Heart right ventricle (tissue), 16 donors: ENCODE data around the gene HIVEP2. TPM values are rescaled to one million over a fixed set of nuclear protein-coding genes. Genes with fewer than 3 reads are reported as not detected.

Source experiments
- ATAC-seq, 8 donors: fragments of 200-7000 bp; cut with Tn5 transposase; one replicate each; pipeline ENCODE4 v1.9.1; 2020; ENCODE audit warnings: mild to moderate bottlenecking in 8 of 8, moderate library complexity in 8 of 8, moderate number of reproducible peaks in 1 of 8
- DNase-seq, 2 donors: peaks; one replicate each; pipeline ENCODE4 v3.0.0-alpha.2; 2020
- H3K27ac ChIP-seq, 10 donors: fragments of 200-600 bp; sonication (generic) in 2 of 10; one replicate each; pipeline versions ENCODE4 v1.5.0 to v1.8.0; 2020 to 2022; ENCODE audit warnings: mild to moderate bottlenecking in 3 of 10
- H3K27me3 ChIP-seq, 7 donors: fragments of 200-600 bp; one replicate each; pipeline ENCODE4 v1.8.0; 2021 to 2022; ENCODE audit warnings: mild to moderate bottlenecking in 2 of 7
- H3K36me3 ChIP-seq, 9 donors: fragments of 200-600 bp; sonication (generic) in 1 of 9; one replicate each; pipeline versions ENCODE4 v1.5.0 to v1.8.0; 2020 to 2022; ENCODE audit warnings: mild to moderate bottlenecking in 2 of 9
- H3K4me1 ChIP-seq, 9 donors: fragments of 200-600 bp; sonication (generic) in 1 of 9; one replicate each; pipeline versions ENCODE4 v1.5.0 to v1.8.0; 2020 to 2022; ENCODE audit warnings: mild to moderate bottlenecking in 4 of 9
- H3K4me3 ChIP-seq, 10 donors: fragments of 200-600 bp; sonication (generic) in 2 of 10; one replicate each; pipeline versions ENCODE4 v1.5.0 to v1.8.0; 2020 to 2022; ENCODE audit warnings: mild to moderate bottlenecking in 7 of 10, moderate library complexity in 2 of 10
- H3K9me3 ChIP-seq, 11 donors: fragments of 200-600 bp in 10 of 11; sonication (generic) in 2 of 11; one replicate each; pipeline versions ENCODE4 v1.5.0 to v1.8.0; 2013 to 2022; ENCODE audit warnings: mild to moderate bottlenecking in 2 of 11, control low read depth in 1 of 11, moderate library complexity in 1 of 11
- WGBS, 2 donors: extraction: QIAGEN DNeasy Blood & Tissue Kit; methylation state at CpG; one replicate each; pipeline ENCODE4 v1.1.7; 2013; ENCODE audit warnings: inconsistent platforms in 1 of 2; 5-methylcytosine and 5-hydroxymethylcytosine counted together
- intact Hi-C, 10 donors: fragments of 100-400 bp; cut with DNase I; formaldehyde crosslinking; loops; one replicate each; pipeline versions ENCODE4 v1.11.1 to v1.14.2; 2022
- polyA plus RNA-seq, 2 donors: library from polyadenylated mRNA; stranded (reverse); fragments of 200-250 nt; gene quantifications; one replicate each; pipeline ENCODE4 v1.2.3, GENCODE V29; 2013
- total RNA-seq, 10 donors: library from RNA; stranded (reverse); fragmentation: NEBNext Ultra II Directional in 3 of 10; extraction: Animal tissue kit (Norgen Biotek cat#: 25700) in 3 of 10; gene quantifications; one replicate each; pipeline versions ENCODE4 v1.2.1 to v1.2.4, GENCODE V29; 2021 to 2023
- TF ChIP-seq, protein P1 (sequence below), 9 donors: fragments of 200-600 bp; sonication (generic) in 2 of 9; IDR thresholded peaks; one replicate each; pipeline versions ENCODE4 v1.5.0 to v1.8.0; 2021 to 2022; ENCODE audit warnings: antibody characterized with exemption in 9 of 9, mild to moderate bottlenecking in 5 of 9, moderate library complexity in 1 of 9
- donor health status: Arrhythmogenic right ventricular cardiomyopathy.
- donor health status: ischemic (EF 13 %, LVEDD 7.1; RV severe dilation, severe dysfunction).
- donor health status: healthy with polysubstance abuse.
- donor health status: DM: no; HTN: yes; CAD: no.
- donor health status: DM: no; HTN: no; CAD: no.
- donor health status: ischemic (EF 25% LVEDD 6.9; RV normal size, moderate dysfunction).
- donor health status: ischemic (EF 25% LVEDD 5.7; RV mildly dilated, moderate dysfunction).
- donor health status: healthy.
- donor health status: DM: yes; HTN: yes; CAD: no.
- donor health status: Ischemic cardiomyopathy.
- donor health status: ischemic (EF 35%, LVEDD 5.7; RV mildly dilated, moderate dysfunction).
- donor health status: nonischemic (EF 11% LVEDD 7.7; RV severe dilation, severe dysfunction).
- donor health status: DM: yes; HTN: yes; CAD: no.
- donor health status: PGD.
- donor health status: ischemic (EF 29% LVEDD 5.4; RV normal size, mild dysfunction).
- donor health status: nonischemic (EF 23%, LVEDD 6.1; RV moderate dilation, normal function).

The HIVEP2 gene
- total and polyA plus RNA-seq, 12 donors = 2.1 to 31.6 (median 21.2) TPM

DNA sequence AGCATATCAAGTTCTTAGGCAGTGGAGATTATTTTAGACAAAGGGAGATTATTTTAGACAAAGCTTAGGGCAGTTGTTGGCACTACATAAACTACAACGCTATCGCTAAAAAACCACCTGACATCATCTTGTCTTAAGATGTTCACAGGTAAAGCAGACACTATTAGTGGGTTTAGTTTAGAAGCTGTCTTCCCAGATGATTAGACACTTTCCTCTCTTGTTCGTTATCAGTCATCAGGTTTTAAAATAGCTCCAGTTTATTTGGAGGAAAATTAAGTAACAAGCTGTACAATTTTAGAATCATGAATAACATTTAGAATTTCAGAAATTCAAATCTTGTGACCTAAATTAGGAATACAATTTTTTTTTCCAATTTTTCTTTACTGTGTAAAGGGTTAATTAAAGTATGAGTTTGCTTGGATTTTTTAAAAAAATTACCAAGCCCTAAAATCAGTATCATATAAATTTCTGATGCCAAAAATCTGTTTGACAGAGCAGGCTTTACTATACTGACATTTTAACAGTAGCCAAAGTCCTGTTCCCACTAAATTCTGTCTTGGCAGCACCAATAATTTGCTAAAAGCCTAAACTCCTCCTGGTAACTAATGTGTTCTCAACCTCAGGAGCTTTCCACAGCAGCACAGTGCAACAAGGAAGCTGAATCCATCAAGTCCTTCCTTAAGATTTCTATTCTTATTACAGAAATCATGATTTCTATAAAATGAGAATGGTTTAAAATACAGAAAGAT, 109.0 kb downstream of the HIVEP2 start:
- no peak overlapping the region for H3K27ac ChIP-seq
- H3K9me3 ChIP-seq = no peaks in the 10 kb centered on the region

DNA sequence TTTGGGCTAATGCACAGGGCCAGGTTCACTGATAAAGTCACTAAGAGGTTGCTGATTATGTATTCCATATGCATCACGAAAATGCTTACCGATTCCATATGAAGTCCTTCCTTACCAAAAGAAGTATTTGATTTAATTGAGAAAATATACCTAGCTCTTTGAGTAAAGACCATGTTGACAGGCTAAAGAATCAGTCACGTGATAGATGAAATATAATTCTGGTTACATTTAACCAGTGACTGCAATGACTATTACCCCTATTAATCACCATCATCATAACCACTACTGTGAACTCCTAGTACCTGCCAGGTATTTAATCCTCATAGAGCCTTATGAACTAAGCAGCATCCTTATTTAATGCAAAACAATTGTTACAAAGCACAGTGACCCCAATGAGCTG, 110.1 kb downstream of the HIVEP2 start:
- H3K27ac ChIP-seq = no peak overlapping the region
- intact Hi-C loops = no loop called here
- no peaks in the 10 kb centered on the region for H3K9me3 ChIP-seq
- TF ChIP-seq, protein P1, sequence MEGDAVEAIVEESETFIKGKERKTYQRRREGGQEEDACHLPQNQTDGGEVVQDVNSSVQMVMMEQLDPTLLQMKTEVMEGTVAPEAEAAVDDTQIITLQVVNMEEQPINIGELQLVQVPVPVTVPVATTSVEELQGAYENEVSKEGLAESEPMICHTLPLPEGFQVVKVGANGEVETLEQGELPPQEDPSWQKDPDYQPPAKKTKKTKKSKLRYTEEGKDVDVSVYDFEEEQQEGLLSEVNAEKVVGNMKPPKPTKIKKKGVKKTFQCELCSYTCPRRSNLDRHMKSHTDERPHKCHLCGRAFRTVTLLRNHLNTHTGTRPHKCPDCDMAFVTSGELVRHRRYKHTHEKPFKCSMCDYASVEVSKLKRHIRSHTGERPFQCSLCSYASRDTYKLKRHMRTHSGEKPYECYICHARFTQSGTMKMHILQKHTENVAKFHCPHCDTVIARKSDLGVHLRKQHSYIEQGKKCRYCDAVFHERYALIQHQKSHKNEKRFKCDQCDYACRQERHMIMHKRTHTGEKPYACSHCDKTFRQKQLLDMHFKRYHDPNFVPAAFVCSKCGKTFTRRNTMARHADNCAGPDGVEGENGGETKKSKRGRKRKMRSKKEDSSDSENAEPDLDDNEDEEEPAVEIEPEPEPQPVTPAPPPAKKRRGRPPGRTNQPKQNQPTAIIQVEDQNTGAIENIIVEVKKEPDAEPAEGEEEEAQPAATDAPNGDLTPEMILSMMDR (IDR thresholded peaks at IDR 0.05) = no peak
- WGBS, 2 donors = 91 to 93% methylated on average over 3 of the region's 3 CpGs
- peaks cover 0 to 3% (median 0%) of the 10 kb centered on the region in 9 donors for H3K36me3 ChIP-seq
- ATAC-seq = no peak
- no peak for DNase-seq
- no peaks in the 10 kb centered on the region for H3K27me3 ChIP-seq
- H3K4me1 ChIP-seq = peaks cover 0 to 48% (median 31%) of the 10 kb centered on the region in 9 donors
- H3K4me3 ChIP-seq = no peak overlapping the region

More for the DNA sequence above, 109.0 kb downstream of the HIVEP2 start:
- peak in 1 of 8 donors; percentile 28 for ATAC-seq
- WGBS, 2 donors = 49 to 64% methylated on average over 3 of the region's 3 CpGs
- H3K36me3 ChIP-seq = peaks cover 0 to 3% (median 0%) of the 10 kb centered on the region in 9 donors
- intact Hi-C loops = no loop called here
- H3K27me3 ChIP-seq = no peaks in the 10 kb centered on the region
- no peak for DNase-seq
- TF ChIP-seq, protein P1 (IDR thresholded peaks at IDR 0.05) = no peak
- no peak overlapping the region for H3K4me3 ChIP-seq
- H3K4me1 ChIP-seq = peaks cover 0 to 38% (median 20%) of the 10 kb centered on the region in 9 donors

DNA sequence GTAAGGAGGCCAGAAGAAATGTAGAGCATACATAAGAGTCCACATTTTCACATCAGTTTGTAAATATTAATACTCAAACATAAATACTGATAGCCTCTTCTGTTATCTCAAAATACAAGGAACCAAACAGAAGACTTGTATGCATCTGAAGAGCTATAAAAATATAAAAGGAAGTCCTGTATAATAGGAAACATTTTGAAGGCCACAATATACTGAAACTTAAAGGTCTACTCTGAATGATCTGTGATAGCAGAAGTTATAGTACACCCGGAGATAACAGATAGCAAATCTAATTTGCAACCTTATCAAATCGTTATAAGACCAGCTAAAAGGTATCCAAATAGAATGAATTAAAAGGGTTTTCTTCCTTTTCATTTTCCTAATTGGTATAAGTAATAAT, 111.2 kb downstream of the HIVEP2 start:
- no peaks in the 10 kb centered on the region for H3K9me3 ChIP-seq
- no peaks in the 10 kb centered on the region for H3K27me3 ChIP-seq
- H3K36me3 ChIP-seq = peaks cover 0 to 3% (median 0%) of the 10 kb centered on the region in 9 donors
- H3K4me1 ChIP-seq = peaks cover 0 to 41% (median 26%) of the 10 kb centered on the region in 9 donors
- intact Hi-C loops = no loop called here
- H3K4me3 ChIP-seq = no peak overlapping the region
- WGBS, 2 donors = 80 to 81% methylated on average over 2 of the region's 2 CpGs
- ATAC-seq (no peak), DNase-seq (no peak)
- no peak overlapping the region for H3K27ac ChIP-seq
- TF ChIP-seq, protein P1 (IDR thresholded peaks at IDR 0.05) = no peak

DNA sequence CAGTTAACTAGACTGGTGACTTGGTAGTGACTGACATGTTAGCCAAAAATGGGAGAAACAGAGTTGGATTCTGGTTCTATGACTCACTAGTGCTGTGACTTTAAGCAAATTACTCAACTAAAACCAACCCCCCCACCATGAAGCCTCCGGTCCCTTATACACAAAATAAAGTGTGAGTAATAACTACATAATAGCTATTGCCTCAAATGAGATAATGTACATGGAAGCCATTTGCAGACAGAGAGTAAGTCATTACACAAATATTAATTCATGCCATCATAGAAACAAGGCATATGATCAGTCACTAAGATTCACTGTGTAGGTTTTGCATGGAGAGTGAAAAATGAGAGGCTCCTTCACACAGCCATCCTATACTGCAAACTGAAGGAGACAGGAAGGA, 111.9 kb downstream of the HIVEP2 start:
- Histone ChIP-seq H3K27me3 (no peaks in the 10 kb centered on the region), H3K36me3 (peaks cover 0 to 3% (median 0%) of the 10 kb centered on the region in 9 donors), H3K9me3 (no peaks in the 10 kb centered on the region), H3K27ac (no peak overlapping the region), H3K4me3 (no peak overlapping the region), H3K4me1 (peaks cover 0 to 40% (median 26%) of the 10 kb centered on the region in 9 donors)
- no peak for DNase-seq
- 50 to 58% methylated on average over 1 of the region's 1 CpG for WGBS, 2 donors
- peak in 1 of 8 donors; percentile 52 for ATAC-seq
- intact Hi-C loops = no loop called here
- TF ChIP-seq, protein P1 (IDR thresholded peaks at IDR 0.05) = no peak
